Fibroblast of lung (primary cell): Measurements from ENCODE around the gene CENPX.

Source experiments
- EZH2 ChIP-seq: IDR thresholded peaks from 2 replicates; pipeline ENCODE4 v1.5.1; 2012; ENCODE audit warnings: low read length, control low read depth, mild to moderate bottlenecking; ENCODE audit errors: missing control alignments
- TF ChIP-seq, protein P1 (sequence below), 2 donors: IDR thresholded peaks in 1 of 2; conservative IDR thresholded peaks in 1 of 2; 1 replicate in 1 of 2; 2 replicates in 1 of 2; pipeline ENCODE4 v1.5.1; 2011 to 2012; ENCODE audit warnings: low read length in 2 of 2, control low read depth in 1 of 2, inconsistent platforms in 1 of 2, low read depth in 1 of 2, mild to moderate bottlenecking in 1 of 2

DNA sequence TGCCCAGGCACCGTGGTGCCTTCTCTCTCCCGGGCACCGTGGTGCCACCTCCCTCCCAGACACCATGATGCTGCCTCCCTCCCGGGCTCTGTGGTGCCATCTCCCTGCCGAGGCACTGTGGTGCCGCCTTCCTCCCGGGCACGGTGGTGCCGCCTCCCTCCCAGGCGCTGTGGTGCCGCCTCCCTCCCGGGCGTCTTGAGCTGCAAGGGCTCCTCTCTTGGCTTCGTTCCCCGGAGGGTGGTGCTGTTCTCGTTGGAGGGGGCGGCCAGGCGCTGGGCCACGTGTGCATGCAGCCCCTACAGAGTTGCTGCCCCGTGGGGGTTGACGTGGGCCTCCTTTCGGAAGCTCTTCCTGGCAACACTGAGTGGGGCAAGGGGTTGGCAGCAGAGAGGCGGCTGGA, 8.2 kb downstream of the CENPX start:
- TF ChIP-seq, protein P1, sequence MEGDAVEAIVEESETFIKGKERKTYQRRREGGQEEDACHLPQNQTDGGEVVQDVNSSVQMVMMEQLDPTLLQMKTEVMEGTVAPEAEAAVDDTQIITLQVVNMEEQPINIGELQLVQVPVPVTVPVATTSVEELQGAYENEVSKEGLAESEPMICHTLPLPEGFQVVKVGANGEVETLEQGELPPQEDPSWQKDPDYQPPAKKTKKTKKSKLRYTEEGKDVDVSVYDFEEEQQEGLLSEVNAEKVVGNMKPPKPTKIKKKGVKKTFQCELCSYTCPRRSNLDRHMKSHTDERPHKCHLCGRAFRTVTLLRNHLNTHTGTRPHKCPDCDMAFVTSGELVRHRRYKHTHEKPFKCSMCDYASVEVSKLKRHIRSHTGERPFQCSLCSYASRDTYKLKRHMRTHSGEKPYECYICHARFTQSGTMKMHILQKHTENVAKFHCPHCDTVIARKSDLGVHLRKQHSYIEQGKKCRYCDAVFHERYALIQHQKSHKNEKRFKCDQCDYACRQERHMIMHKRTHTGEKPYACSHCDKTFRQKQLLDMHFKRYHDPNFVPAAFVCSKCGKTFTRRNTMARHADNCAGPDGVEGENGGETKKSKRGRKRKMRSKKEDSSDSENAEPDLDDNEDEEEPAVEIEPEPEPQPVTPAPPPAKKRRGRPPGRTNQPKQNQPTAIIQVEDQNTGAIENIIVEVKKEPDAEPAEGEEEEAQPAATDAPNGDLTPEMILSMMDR (conservative IDR thresholded peaks at IDR 0.05 in 1 of 2, IDR thresholded peaks at IDR 0.05 in 1 of 2; ENCODE audit: low read depth in 1 of 2, low read length in 2 of 2), result no peak
- TF ChIP-seq EZH2, result no peak
